Astrocyte (in vitro differentiated cells and primary cell): ENCODE results near the gene AKAP8L.

ENCODE experiments used
- CTCF ChIP-seq: IDR thresholded peaks from 2 replicates; pipeline ENCODE4 v1.5.1; 2011; ENCODE audit warnings: low read depth, mild to moderate bottlenecking, inconsistent platforms, low read length, moderate library complexity; ENCODE audit not compliant: insufficient read depth
- EZH2 ChIP-seq: IDR thresholded peaks from 2 replicates; pipeline ENCODE4 v1.6.1; 2012; ENCODE audit warnings: mild to moderate bottlenecking, low read length, inconsistent platforms; ENCODE audit not compliant: insufficient read depth

- TF ChIP-seq EZH2, result no peak
- no peak for TF ChIP-seq CTCF
Measured at GRCh38 chr19:15443838-15444237, 25.1 kb upstream of the AKAP8L start.
